ENCODE measurements around the gene SEPTIN12.

DNA sequence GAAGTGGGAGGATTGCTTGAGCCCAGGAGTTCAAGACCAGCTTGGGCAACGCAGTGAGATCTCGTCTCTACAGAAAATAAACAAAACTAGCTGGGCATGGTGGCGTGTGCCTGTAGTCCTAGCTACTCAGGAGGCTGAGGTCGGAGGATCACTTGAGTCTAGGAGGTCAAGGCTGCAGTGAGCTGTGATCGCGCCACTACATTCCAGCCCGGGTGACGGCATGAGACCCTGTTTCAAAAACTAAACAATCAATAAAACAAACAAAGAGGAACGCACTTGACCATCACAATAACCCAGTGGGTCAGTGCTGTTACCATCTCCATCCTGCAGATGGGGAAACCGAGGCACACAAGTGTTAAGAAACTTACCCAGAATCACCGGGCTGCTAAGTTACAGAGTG, 34.9 kb downstream of the SEPTIN12 start:
- TF ChIP-seq, protein P1, sequence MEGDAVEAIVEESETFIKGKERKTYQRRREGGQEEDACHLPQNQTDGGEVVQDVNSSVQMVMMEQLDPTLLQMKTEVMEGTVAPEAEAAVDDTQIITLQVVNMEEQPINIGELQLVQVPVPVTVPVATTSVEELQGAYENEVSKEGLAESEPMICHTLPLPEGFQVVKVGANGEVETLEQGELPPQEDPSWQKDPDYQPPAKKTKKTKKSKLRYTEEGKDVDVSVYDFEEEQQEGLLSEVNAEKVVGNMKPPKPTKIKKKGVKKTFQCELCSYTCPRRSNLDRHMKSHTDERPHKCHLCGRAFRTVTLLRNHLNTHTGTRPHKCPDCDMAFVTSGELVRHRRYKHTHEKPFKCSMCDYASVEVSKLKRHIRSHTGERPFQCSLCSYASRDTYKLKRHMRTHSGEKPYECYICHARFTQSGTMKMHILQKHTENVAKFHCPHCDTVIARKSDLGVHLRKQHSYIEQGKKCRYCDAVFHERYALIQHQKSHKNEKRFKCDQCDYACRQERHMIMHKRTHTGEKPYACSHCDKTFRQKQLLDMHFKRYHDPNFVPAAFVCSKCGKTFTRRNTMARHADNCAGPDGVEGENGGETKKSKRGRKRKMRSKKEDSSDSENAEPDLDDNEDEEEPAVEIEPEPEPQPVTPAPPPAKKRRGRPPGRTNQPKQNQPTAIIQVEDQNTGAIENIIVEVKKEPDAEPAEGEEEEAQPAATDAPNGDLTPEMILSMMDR (IDR thresholded peaks at IDR 0.05) = no peak
- TF ChIP-seq POLR2A (IDR thresholded peaks at IDR 0.05) = no peak

Data from thyroid gland (tissue), 4 donors.